Esophagus muscularis mucosa (tissue), 4 donors: ENCODE data around the gene UCHL1.

Experiments
- EP300 ChIP-seq: sonication (generic); formaldehyde crosslinking; IDR thresholded peaks from one replicate; pipeline ENCODE4 v1.6.1; 2017; ENCODE audit warnings: antibody characterized with exemption
- POLR2AphosphoS5 ChIP-seq, 2 donors: sonication (generic); formaldehyde crosslinking; IDR thresholded peaks; one replicate each; pipeline ENCODE4 v1.6.1; 2017; ENCODE audit warnings: antibody characterized with exemption in 2 of 2
- TF ChIP-seq, protein P1 (sequence below), 3 experiments: fragments of 200-600 bp in 2 of 3; fragments of 450-650 bp in 1 of 3; sonication (generic) in 2 of 3; IDR thresholded peaks; one replicate each; pipeline ENCODE4 v1.5.1; 2017 to 2019; ENCODE audit warnings: antibody characterized with exemption in 3 of 3, mild to moderate bottlenecking in 2 of 3, moderate library complexity in 1 of 3

DNA sequence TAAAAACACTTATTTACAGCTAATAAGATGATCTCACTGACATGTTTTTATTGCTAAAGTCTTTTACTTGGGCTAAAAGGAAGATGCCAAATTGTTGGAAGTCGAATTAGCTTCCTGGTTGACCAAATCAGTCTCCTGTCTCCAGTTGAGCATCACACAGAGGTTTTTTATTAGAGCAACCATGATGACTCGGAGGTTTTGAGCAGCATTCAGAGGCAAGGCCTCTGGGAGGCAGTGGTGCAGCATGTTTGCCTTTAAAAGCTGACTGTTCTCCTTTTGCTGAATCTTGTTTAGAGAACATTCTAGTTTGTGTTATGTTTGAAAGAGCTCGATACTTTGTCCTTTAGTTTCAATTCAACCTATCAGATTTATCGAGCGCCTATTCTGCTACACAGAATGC, 2.1 kb downstream of the UCHL1 start:
- TF ChIP-seq, protein P1, sequence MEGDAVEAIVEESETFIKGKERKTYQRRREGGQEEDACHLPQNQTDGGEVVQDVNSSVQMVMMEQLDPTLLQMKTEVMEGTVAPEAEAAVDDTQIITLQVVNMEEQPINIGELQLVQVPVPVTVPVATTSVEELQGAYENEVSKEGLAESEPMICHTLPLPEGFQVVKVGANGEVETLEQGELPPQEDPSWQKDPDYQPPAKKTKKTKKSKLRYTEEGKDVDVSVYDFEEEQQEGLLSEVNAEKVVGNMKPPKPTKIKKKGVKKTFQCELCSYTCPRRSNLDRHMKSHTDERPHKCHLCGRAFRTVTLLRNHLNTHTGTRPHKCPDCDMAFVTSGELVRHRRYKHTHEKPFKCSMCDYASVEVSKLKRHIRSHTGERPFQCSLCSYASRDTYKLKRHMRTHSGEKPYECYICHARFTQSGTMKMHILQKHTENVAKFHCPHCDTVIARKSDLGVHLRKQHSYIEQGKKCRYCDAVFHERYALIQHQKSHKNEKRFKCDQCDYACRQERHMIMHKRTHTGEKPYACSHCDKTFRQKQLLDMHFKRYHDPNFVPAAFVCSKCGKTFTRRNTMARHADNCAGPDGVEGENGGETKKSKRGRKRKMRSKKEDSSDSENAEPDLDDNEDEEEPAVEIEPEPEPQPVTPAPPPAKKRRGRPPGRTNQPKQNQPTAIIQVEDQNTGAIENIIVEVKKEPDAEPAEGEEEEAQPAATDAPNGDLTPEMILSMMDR (IDR thresholded peaks at IDR 0.05), result peak; percentile 18 to 39 (median 26)
- TF ChIP-seq POLR2AphosphoS5 (IDR thresholded peaks at IDR 0.05) (no peak), EP300 (no peak)
